ENCODE measurements around the gene BAZ2B. TPM values are rescaled to one million over a fixed set of nuclear protein-coding genes. Genes with fewer than 3 reads are reported as not detected.

Gene BAZ2B
- polyA plus RNA-seq, 1 donor from 2014 or later, result 150 TPM

DNA sequence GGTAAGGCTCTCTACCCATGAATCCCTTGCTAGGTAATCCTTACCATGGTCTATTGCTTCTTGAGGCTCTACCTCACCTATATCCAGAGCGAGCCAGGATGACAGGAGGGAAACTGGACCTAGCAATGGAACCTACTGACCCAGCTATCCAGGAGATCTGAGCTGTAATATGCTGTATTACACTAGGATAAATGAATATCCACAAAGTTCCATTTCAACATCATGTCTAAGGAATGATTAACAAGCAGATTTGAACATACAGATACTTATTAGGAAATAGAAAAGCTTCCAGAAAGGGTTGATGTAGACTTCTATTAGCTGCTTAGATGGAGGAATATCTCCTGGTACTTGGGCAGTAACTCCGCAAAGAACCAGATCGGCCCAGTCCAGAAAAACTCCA is 110.1 kb downstream of the BAZ2B start:
- H3K9me2 ChIP-seq (ENCODE audit: insufficient read depth, low read length), result no peaks in the 10 kb centered on the region
- H3F3A ChIP-seq (ENCODE audit: insufficient read depth, low read length, poor library complexity, severe bottlenecking), result no peaks in the 10 kb centered on the region
- H3K79me2 ChIP-seq (replicated peaks; ENCODE audit: insufficient read depth, low read length), result peaks cover 37% of the 10 kb centered on the region
- no peaks in the 10 kb centered on the region for H3K27me3 ChIP-seq (ENCODE audit: insufficient read depth, low read depth, low read length)
- no peak for TF ChIP-seq RAD21 (conservative IDR thresholded peaks at IDR 0.05)
- no peak for TF ChIP-seq EZH2 (IDR thresholded peaks at IDR 0.05; ENCODE audit: borderline replicate concordance, insufficient read depth, low read length, poor library complexity, severe bottlenecking)
- no peak for TF ChIP-seq MXI1 (conservative IDR thresholded peaks at IDR 0.05; ENCODE audit: poor library complexity, severe bottlenecking)
- TF ChIP-seq EP300 (conservative IDR thresholded peaks at IDR 0.05; ENCODE audit: poor library complexity, severe bottlenecking), result no peak
- no peak for TF ChIP-seq SMC3 (conservative IDR thresholded peaks at IDR 0.05; ENCODE audit: poor library complexity)
- TF ChIP-seq TAF1 (IDR thresholded peaks at IDR 0.05; ENCODE audit: low read depth), result no peak
- no peak for TF ChIP-seq POLR2AphosphoS5 (IDR thresholded peaks at IDR 0.05)
- TF ChIP-seq, protein P1, sequence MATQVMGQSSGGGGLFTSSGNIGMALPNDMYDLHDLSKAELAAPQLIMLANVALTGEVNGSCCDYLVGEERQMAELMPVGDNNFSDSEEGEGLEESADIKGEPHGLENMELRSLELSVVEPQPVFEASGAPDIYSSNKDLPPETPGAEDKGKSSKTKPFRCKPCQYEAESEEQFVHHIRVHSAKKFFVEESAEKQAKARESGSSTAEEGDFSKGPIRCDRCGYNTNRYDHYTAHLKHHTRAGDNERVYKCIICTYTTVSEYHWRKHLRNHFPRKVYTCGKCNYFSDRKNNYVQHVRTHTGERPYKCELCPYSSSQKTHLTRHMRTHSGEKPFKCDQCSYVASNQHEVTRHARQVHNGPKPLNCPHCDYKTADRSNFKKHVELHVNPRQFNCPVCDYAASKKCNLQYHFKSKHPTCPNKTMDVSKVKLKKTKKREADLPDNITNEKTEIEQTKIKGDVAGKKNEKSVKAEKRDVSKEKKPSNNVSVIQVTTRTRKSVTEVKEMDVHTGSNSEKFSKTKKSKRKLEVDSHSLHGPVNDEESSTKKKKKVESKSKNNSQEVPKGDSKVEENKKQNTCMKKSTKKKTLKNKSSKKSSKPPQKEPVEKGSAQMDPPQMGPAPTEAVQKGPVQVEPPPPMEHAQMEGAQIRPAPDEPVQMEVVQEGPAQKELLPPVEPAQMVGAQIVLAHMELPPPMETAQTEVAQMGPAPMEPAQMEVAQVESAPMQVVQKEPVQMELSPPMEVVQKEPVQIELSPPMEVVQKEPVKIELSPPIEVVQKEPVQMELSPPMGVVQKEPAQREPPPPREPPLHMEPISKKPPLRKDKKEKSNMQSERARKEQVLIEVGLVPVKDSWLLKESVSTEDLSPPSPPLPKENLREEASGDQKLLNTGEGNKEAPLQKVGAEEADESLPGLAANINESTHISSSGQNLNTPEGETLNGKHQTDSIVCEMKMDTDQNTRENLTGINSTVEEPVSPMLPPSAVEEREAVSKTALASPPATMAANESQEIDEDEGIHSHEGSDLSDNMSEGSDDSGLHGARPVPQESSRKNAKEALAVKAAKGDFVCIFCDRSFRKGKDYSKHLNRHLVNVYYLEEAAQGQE (IDR thresholded peaks at IDR 0.05; ENCODE audit: borderline replicate concordance), result no peak
- TF ChIP-seq, protein P2, sequence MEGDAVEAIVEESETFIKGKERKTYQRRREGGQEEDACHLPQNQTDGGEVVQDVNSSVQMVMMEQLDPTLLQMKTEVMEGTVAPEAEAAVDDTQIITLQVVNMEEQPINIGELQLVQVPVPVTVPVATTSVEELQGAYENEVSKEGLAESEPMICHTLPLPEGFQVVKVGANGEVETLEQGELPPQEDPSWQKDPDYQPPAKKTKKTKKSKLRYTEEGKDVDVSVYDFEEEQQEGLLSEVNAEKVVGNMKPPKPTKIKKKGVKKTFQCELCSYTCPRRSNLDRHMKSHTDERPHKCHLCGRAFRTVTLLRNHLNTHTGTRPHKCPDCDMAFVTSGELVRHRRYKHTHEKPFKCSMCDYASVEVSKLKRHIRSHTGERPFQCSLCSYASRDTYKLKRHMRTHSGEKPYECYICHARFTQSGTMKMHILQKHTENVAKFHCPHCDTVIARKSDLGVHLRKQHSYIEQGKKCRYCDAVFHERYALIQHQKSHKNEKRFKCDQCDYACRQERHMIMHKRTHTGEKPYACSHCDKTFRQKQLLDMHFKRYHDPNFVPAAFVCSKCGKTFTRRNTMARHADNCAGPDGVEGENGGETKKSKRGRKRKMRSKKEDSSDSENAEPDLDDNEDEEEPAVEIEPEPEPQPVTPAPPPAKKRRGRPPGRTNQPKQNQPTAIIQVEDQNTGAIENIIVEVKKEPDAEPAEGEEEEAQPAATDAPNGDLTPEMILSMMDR (IDR thresholded peaks at IDR 0.05; ENCODE audit: poor library complexity, severe bottlenecking), result no peak
- H2AFZ ChIP-seq (ENCODE audit: low read depth, low read length), result no peak overlapping the region
- H3K4me2 ChIP-seq (ENCODE audit: low read length), result no peak overlapping the region
- H3K9ac ChIP-seq (ENCODE audit: low read length), result no peak overlapping the region
- H3K27ac ChIP-seq (ENCODE audit: low read length), result no peak overlapping the region
- no peaks in the 10 kb centered on the region for H3K36me3 ChIP-seq (ENCODE audit: insufficient read depth, low read length)
- no peak overlapping the region for H3K4me3 ChIP-seq (ENCODE audit: low read length)
- H3K9me3 ChIP-seq (ENCODE audit: low read length), result no peaks in the 10 kb centered on the region
- H4K20me1 ChIP-seq (ENCODE audit: insufficient read depth), result no peaks in the 10 kb centered on the region

DNA sequence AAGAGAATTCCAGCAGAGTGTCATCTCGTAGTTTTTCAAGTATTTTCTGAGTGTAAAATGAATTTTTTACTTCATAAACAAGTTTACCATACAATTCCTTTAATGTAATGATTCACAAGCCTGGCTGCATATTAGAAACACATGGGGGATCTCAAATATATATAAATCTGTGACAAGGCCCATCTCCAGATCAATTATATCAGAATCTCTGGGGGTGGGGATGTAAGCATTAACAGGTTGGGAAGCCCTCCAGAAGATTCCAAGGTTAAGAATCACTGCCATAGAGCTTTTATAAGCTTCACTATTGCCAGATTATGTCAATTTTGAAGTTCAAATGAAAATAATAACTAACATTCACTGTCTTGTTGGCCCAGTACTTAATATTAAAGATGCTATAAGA is 111.2 kb downstream of the BAZ2B start:
- H3K79me2 ChIP-seq (replicated peaks; ENCODE audit: insufficient read depth, low read length), result peaks cover 33% of the 10 kb centered on the region
- no peak overlapping the region for H3K9ac ChIP-seq (ENCODE audit: low read length)
- H3K9me2 ChIP-seq (ENCODE audit: insufficient read depth, low read length), result no peaks in the 10 kb centered on the region
- no peak overlapping the region for H3K4me2 ChIP-seq (ENCODE audit: low read length)
- H3K27ac ChIP-seq (ENCODE audit: low read length), result no peak overlapping the region
- H3K4me3 ChIP-seq (ENCODE audit: low read length), result no peak overlapping the region
- H4K20me1 ChIP-seq (ENCODE audit: insufficient read depth), result no peaks in the 10 kb centered on the region
- no peaks in the 10 kb centered on the region for H3K9me3 ChIP-seq (ENCODE audit: low read length)
- no peaks in the 10 kb centered on the region for H3K36me3 ChIP-seq (ENCODE audit: insufficient read depth, low read length)
- H2AFZ ChIP-seq (ENCODE audit: low read depth, low read length), result no peak overlapping the region
- H3K27me3 ChIP-seq (ENCODE audit: insufficient read depth, low read depth, low read length), result no peaks in the 10 kb centered on the region
- H3F3A ChIP-seq (ENCODE audit: insufficient read depth, low read length, poor library complexity, severe bottlenecking), result no peaks in the 10 kb centered on the region
- TF ChIP-seq, protein P2 (IDR thresholded peaks at IDR 0.05; ENCODE audit: poor library complexity, severe bottlenecking), result no peak
- TF ChIP-seq, protein P1 (IDR thresholded peaks at IDR 0.05; ENCODE audit: borderline replicate concordance), result no peak
- TF ChIP-seq TAF1 (IDR thresholded peaks at IDR 0.05; ENCODE audit: low read depth) (no peak), EZH2 (IDR thresholded peaks at IDR 0.05; ENCODE audit: borderline replicate concordance, insufficient read depth, low read length, poor library complexity, severe bottlenecking) (no peak), SMC3 (conservative IDR thresholded peaks at IDR 0.05; ENCODE audit: poor library complexity) (no peak), POLR2AphosphoS5 (IDR thresholded peaks at IDR 0.05) (no peak), MXI1 (conservative IDR thresholded peaks at IDR 0.05; ENCODE audit: poor library complexity, severe bottlenecking) (no peak), EP300 (conservative IDR thresholded peaks at IDR 0.05; ENCODE audit: poor library complexity, severe bottlenecking) (no peak), RAD21 (conservative IDR thresholded peaks at IDR 0.05) (no peak)
